CD4-positive, CD25-positive, alpha-beta regulatory T cell (primary cell): ENCODE data around the gene ABCC1. TPM values are rescaled to one million over a fixed set of nuclear protein-coding genes. Genes with fewer than 3 reads are reported as not detected.
"Not testable (repeated sequence)": the region's sequence is repeated elsewhere in the genome, so short reads cannot be mapped to it uniquely, and the experiment has no call there.

ENCODE experiments used
- ATAC-seq, 2 donors: fragments of 150-1000 bp; cut with Tn5 transposase; one replicate each; pipeline ENCODE4 v1.10.0; 2021; ENCODE audit warnings: low read depth in 2 of 2, moderate number of reproducible peaks in 2 of 2, moderate library complexity in 1 of 2
- DNase-seq, 3 donors: peaks; one replicate each; pipeline versions ENCODE4 v3.0.0 to v3.0.0-alpha.2; 2012 to 2022; ENCODE audit warnings: mixed read lengths in 1 of 3
- H3K27ac ChIP-seq: one replicate; pipeline ENCODE4 v1.7.0; 2013; ENCODE audit warnings: mild to moderate bottlenecking, low read length; ENCODE audit not compliant: insufficient read depth, poor library complexity, severe bottlenecking
- H3K27me3 ChIP-seq: one replicate; pipeline ENCODE4 v1.7.0; 2013; ENCODE audit warnings: low read length; ENCODE audit not compliant: control insufficient read depth, insufficient read depth
- H3K36me3 ChIP-seq: one replicate; pipeline ENCODE4 v1.7.0; 2013; ENCODE audit warnings: mild to moderate bottlenecking, low read length, moderate library complexity; ENCODE audit not compliant: control insufficient read depth, insufficient read depth
- H3K4me1 ChIP-seq: 2 replicates; pipeline ENCODE4 v1.7.0; 2013; ENCODE audit warnings: mild to moderate bottlenecking, low read length; ENCODE audit not compliant: insufficient read depth, control insufficient read depth, poor library complexity, severe bottlenecking
- H3K4me3 ChIP-seq: one replicate; pipeline ENCODE4 v1.7.0; 2013; ENCODE audit warnings: low read depth, mild to moderate bottlenecking, low read length, moderate library complexity
- H3K9me3 ChIP-seq, 2 experiments: 1 replicate in 1 of 2; 2 replicates in 1 of 2; pipeline ENCODE4 v1.7.0; 2013; ENCODE audit warnings: low read length in 2 of 2, mild to moderate bottlenecking in 1 of 2, moderate library complexity in 1 of 2; ENCODE audit not compliant: control insufficient read depth in 2 of 2
- H3K27ac Mint-ChIP-seq, 3 donors: one replicate each; pipeline ENCODE4 v1.8.0; 2020 to 2022; ENCODE audit warnings: mild to moderate bottlenecking in 3 of 3, mixed read lengths in 3 of 3, moderate library complexity in 2 of 3
- H3K27me3 Mint-ChIP-seq: one replicate; pipeline ENCODE4 v1.8.0; 2022; ENCODE audit warnings: mild to moderate bottlenecking, mixed read lengths
- H3K36me3 Mint-ChIP-seq: one replicate; pipeline ENCODE4 v1.8.0; 2020; ENCODE audit warnings: mixed read lengths
- H3K4me1 Mint-ChIP-seq, 4 donors: one replicate each; pipeline ENCODE4 v1.8.0; 2020 to 2022; ENCODE audit warnings: mixed read lengths in 4 of 4, mild to moderate bottlenecking in 1 of 4
- H3K4me3 Mint-ChIP-seq, 4 donors: one replicate each; pipeline ENCODE4 v1.8.0; 2020 to 2022; ENCODE audit warnings: mild to moderate bottlenecking in 4 of 4, mixed read lengths in 4 of 4, moderate library complexity in 3 of 4
- H3K9me3 Mint-ChIP-seq, 7 donors: one replicate each; pipeline ENCODE4 v1.8.0; 2020 to 2022; ENCODE audit warnings: mixed read lengths in 7 of 7, mild to moderate bottlenecking in 3 of 7, moderate library complexity in 2 of 7
- polyA plus RNA-seq, 4 donors: library from polyadenylated mRNA; unstranded; fragments of 300-500 nt; fragmentation: Illumina TruSeq; gene quantifications; one replicate each; pipeline ENCODE4 v1.2.3, GENCODE V29; 2021
- total RNA-seq: library from RNA; stranded (reverse); gene quantifications from one replicate; pipeline ENCODE4 v1.2.3, GENCODE V29; 2022

The ABCC1 gene
- total and polyA plus RNA-seq, 5 donors from 2014 or later = 6.9 to 103 (median 8.7) TPM

DNA sequence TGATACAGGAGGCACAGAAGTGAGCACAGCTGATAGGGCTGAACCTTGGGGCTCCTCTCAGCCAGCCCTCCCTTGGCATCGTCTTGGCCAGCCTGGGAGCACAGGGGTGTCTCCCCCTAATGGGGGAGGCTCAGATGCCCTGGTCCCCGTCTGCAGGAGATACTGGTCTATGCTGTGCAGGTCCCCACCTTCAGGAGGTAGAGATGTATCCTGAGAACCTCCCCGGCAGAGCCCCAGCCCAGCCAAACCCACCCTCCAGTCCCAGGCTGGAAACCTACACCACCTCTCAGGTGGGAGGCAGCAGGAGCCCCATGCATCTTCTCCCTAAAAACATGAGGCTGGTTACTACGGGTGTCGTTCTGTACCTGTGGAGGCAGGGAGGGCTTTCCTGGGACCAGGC lies 235.2 kb downstream of the ABCC1 start:
- H3K4me1 Mint-ChIP-seq = peaks cover 0 to 3% (median 0%) of the 10 kb centered on the region in 4 donors
- H3K4me3 Mint-ChIP-seq = no peak overlapping the region
- no peak overlapping the region for H3K4me3 ChIP-seq
- H3K36me3 ChIP-seq = no peaks in the 10 kb centered on the region
- no peaks in the 10 kb centered on the region for H3K9me3 ChIP-seq
- DNase-seq (no peak), ATAC-seq (no peak)
- H3K9me3 Mint-ChIP-seq = peaks cover 0 to 2% (median 0%) of the 10 kb centered on the region in 7 donors
- no peaks in the 10 kb centered on the region for H3K36me3 Mint-ChIP-seq
- no peaks in the 10 kb centered on the region for H3K4me1 ChIP-seq
- H3K27ac ChIP-seq = no peak overlapping the region
- H3K27me3 ChIP-seq = no peaks in the 10 kb centered on the region
- H3K27ac Mint-ChIP-seq = no peak overlapping the region
- H3K27me3 Mint-ChIP-seq = no peaks in the 10 kb centered on the region

DNA sequence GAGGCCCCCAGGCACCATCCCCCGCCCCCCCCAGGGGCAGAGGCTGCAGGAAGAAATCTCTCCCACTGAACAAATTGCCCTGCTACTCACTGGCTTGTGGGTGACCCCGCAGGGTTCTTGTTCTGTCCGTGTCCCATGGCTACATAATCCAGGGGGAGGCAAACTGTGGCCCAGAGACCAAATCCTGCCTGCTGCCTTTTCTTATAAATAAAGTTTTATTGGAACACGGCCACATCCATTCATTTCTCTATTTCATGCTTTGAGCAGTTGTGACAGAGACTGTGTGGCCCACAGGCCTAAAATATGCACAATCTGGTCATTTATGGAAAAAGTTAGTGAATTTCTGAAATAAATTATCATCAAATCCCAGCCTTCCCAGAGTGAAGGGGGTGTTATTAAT lies 235.7 kb downstream of the ABCC1 start:
- Mint-ChIP-seq H3K27ac (no peak overlapping the region), H3K36me3 (no peaks in the 10 kb centered on the region), H3K27me3 (peaks cover 4% of the 10 kb centered on the region), H3K4me3 (no peak overlapping the region), H3K9me3 (peaks cover 0 to 2% (median 0%) of the 10 kb centered on the region in 7 donors), H3K4me1 (peaks cover 0 to 3% (median 0%) of the 10 kb centered on the region in 4 donors)
- no peak for DNase-seq
- no peaks in the 10 kb centered on the region for H3K4me1 ChIP-seq
- no peaks in the 10 kb centered on the region for H3K27me3 ChIP-seq
- ATAC-seq = no peak
- no peak overlapping the region for H3K27ac ChIP-seq
- no peaks in the 10 kb centered on the region for H3K9me3 ChIP-seq
- H3K4me3 ChIP-seq = no peak overlapping the region
- H3K36me3 ChIP-seq = no peaks in the 10 kb centered on the region

DNA sequence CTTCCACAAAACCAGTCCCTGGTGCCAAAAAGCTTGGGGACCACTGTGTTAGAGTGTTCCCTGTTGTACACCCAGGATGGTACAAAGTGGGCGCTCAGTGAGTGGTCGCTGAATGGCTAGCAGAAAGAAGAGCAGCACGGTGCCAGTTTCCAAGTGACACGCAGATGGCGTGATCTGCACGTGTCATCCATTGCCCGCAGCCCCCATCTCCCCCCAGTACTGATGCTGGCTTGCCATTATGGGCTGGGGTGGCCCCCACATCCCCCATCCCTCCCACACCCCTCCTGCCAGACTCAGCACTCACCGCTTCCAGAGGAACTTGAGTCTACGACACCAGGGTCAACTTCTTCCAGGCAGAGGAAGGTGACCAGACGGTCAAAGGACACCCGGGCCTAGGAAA lies 237.4 kb downstream of the ABCC1 start:
- ATAC-seq = no peak
- Histone ChIP-seq H3K9me3 (no peaks in the 10 kb centered on the region), H3K36me3 (no peaks in the 10 kb centered on the region), H3K27me3 (no peaks in the 10 kb centered on the region), H3K4me1 (no peaks in the 10 kb centered on the region), H3K4me3 (no peak overlapping the region), H3K27ac (no peak overlapping the region)
- Mint-ChIP-seq H3K9me3 (peaks cover 0 to 2% (median 0%) of the 10 kb centered on the region in 7 donors), H3K36me3 (no peaks in the 10 kb centered on the region), H3K27me3 (peaks cover 6% of the 10 kb centered on the region), H3K4me1 (peaks cover 0 to 3% (median 0%) of the 10 kb centered on the region in 4 donors), H3K27ac (no peak overlapping the region), H3K4me3 (no peak overlapping the region)
- DNase-seq = no peak

DNA sequence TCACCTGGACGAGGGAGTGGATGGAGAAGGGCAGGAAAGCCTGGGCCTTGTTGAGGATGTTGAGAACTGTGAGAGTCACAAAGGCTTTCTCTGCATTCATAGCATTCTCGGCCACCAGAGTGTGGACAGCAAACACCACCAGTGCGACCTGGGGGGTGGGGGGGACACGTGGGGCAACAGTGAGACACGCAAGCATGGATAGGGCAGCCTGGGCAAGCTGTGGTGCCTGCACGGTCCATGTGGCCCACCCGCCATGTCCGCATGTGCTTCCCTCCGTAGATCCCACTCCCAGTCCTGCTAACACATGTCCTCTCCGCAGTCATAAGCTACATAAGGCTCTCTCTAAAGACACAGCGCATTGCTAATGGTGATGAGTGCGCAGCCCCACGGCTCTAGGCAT lies 239.4 kb downstream of the ABCC1 start:
- no peak overlapping the region for H3K4me3 ChIP-seq
- H3K9me3 Mint-ChIP-seq = peaks cover 0 to 3% (median 0%) of the 10 kb centered on the region in 7 donors
- peaks cover 20% of the 10 kb centered on the region for H3K27me3 Mint-ChIP-seq
- DNase-seq (no peak), ATAC-seq (no peak)
- no peaks in the 10 kb centered on the region for H3K9me3 ChIP-seq
- H3K27me3 ChIP-seq = no peaks in the 10 kb centered on the region
- no peaks in the 10 kb centered on the region for H3K36me3 Mint-ChIP-seq
- H3K4me1 ChIP-seq = no peaks in the 10 kb centered on the region
- H3K4me3 Mint-ChIP-seq = no peak overlapping the region
- no peaks in the 10 kb centered on the region for H3K36me3 ChIP-seq
- no peak overlapping the region for H3K27ac Mint-ChIP-seq
- no peak overlapping the region for H3K27ac ChIP-seq
- peaks cover 0 to 3% (median 0%) of the 10 kb centered on the region in 4 donors for H3K4me1 Mint-ChIP-seq

DNA sequence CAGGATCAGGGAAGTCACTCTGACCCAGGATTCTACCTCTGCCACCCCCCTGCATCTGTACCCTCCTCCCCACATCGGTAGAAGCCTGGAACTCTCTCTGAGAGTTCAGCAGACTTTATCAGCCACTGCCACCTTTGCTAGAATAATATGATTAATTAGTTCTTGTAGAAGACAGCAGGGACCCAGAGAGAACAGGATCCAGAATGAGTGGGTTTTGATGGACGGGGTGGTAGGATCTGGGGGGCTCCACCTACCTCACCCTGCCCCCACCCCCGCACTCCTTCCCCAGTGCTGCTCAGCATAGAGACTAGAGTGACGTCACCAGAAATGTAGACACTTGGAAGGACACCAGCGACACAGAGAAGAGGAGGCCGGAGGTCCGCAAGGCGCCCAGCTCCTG lies 240.4 kb downstream of the ABCC1 start:
- ATAC-seq (no peak), DNase-seq (no peak)
- Histone ChIP-seq H3K36me3 (no peaks in the 10 kb centered on the region), H3K27ac (no peak overlapping the region), H3K27me3 (no peaks in the 10 kb centered on the region), H3K9me3 (no peaks in the 10 kb centered on the region), H3K4me3 (no peak overlapping the region), H3K4me1 (no peaks in the 10 kb centered on the region)
- Mint-ChIP-seq H3K4me1 (peaks cover 0 to 3% (median 0%) of the 10 kb centered on the region in 4 donors), H3K36me3 (no peaks in the 10 kb centered on the region), H3K9me3 (peaks cover 0 to 1% (median 0%) of the 10 kb centered on the region in 7 donors), H3K4me3 (no peak overlapping the region), H3K27me3 (peaks cover 23% of the 10 kb centered on the region), H3K27ac (no peak overlapping the region)

DNA sequence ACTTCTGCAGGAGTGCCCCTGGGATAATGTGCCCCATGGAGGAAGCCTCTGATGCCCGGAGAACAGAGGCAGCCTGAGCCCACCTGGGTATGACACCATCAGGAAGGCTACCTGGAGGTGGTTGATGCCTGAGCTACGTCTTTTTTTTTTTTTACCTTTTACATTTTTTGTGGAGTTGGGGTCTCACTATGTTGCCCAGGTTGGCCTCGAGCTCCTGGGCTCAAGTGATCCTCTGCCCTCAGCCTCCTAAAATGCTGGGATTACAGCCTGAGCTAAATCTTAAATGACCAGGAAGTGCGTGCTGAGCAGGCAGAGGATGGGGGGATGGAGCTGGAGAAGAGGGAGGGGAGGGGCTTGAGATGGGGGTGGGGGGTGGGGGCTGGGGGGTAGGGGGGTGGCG lies 241.1 kb downstream of the ABCC1 start:
- H3K9me3 Mint-ChIP-seq = peaks cover 0 to 1% (median 0%) of the 10 kb centered on the region in 7 donors
- no peak overlapping the region for H3K4me3 Mint-ChIP-seq
- DNase-seq (no peak), ATAC-seq (no peak)
- Histone ChIP-seq H3K4me1 (no peaks in the 10 kb centered on the region), H3K9me3 (no peaks in the 10 kb centered on the region), H3K36me3 (no peaks in the 10 kb centered on the region), H3K27me3 (no peaks in the 10 kb centered on the region), H3K27ac (no peak overlapping the region), H3K4me3 (no peak overlapping the region)
- no peaks in the 10 kb centered on the region for H3K36me3 Mint-ChIP-seq
- no peak overlapping the region for H3K27ac Mint-ChIP-seq
- peaks cover 28% of the 10 kb centered on the region for H3K27me3 Mint-ChIP-seq
- peaks cover 0 to 5% (median 0%) of the 10 kb centered on the region in 4 donors for H3K4me1 Mint-ChIP-seq

DNA sequence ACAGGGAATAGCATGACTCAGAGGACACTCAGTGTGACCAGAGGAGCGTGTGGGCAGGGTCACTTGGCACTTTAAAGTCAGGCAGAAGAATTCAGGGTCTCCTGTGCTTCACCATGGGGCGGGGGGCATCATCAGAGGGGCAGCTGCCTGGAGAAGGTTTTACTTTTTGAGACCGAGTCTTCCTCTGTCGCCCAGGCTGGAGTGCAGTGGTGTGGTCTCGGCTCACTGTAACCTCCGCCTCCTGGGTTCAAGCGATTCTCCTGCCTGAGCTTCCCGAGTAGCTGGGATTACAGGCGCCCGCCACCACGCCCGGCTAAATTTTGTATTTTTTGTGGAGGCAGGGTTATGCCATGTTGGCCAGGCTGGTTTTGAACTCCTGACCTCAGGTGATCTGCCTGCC lies 241.6 kb downstream of the ABCC1 start:
- DNase-seq, H3K9me3 ChIP-seq, H3K36me3 ChIP-seq, H3K9me3 Mint-ChIP-seq, ATAC-seq, H3K4me1 ChIP-seq, H3K36me3 Mint-ChIP-seq, H3K27ac ChIP-seq, H3K4me3 Mint-ChIP-seq, H3K4me3 ChIP-seq, H3K4me1 Mint-ChIP-seq, H3K27ac Mint-ChIP-seq, H3K27me3 ChIP-seq: not testable (repeated sequence)
- peaks cover 32% of the 10 kb centered on the region for H3K27me3 Mint-ChIP-seq

DNA sequence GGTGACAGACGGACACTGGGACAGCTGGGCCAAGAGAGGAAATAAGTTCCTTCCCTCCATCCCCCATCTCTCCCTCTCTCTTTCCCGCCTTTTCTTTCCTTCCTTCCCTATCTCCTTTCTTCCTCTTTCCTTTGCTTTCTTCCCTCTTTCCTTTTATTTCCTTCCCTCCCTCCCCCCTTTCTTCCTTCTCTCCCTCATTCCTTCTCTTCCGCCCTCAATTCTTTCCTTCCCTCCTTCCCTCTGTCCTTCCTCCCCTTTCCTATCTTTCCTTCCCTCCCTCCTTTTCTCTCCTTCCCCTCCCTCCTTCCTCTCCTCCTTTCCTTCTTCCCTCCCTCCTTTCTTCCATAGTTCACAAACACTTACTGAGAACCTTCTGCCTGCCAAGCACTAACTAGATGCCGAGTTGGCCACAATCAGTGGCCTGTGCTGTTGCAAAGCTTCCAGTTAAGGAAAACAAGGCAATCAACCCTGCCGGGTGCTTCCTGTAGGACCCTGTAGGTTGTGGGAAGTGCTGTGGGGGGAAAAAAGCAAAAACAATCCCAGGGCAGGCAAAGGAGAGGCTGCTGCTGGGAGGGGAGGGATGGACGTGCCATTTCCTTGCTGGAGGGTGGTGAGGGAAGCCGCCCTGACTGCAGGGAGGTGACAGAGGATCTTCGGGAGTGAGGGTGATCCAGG lies 242.2 kb downstream of the ABCC1 start:
- Mint-ChIP-seq H3K9me3 (peaks cover 0 to 1% (median 0%) of the 10 kb centered on the region in 7 donors), H3K4me1 (peaks cover 0 to 5% (median 0%) of the 10 kb centered on the region in 4 donors), H3K36me3 (no peaks in the 10 kb centered on the region), H3K27ac (no peak overlapping the region), H3K4me3 (no peak overlapping the region), H3K27me3 (peaks cover 32% of the 10 kb centered on the region)
- Histone ChIP-seq H3K36me3 (no peaks in the 10 kb centered on the region), H3K4me3 (no peak overlapping the region), H3K9me3 (no peaks in the 10 kb centered on the region), H3K27ac (no peak overlapping the region), H3K4me1 (no peaks in the 10 kb centered on the region), H3K27me3 (no peaks in the 10 kb centered on the region)
- no peak for DNase-seq
- ATAC-seq = no peak
